Stimulated activated naive CD4-positive, alpha-beta T cell treated with Interleukin-2 at 50 U/mL for 16 hours (primary cell): ENCODE measurements around the gene CRYBA2.

ENCODE experiments used
- DNase-seq: peaks from one replicate; lab custom pipeline; 2025; lab: John Stamatoyannopoulos, UW

The CRYBA2 gene

GRCh38 chr2:218954541-218955300 is 38.5 kb downstream of the CRYBA2 start:
- DNase-seq: no peak

GRCh38 chr2:218953366-218953954 is 39.8 kb downstream of the CRYBA2 start:
- no peak for DNase-seq

GRCh38 chr2:218952160-218952559 is 41.1 kb downstream of the CRYBA2 start:
- no peak for DNase-seq

- DNase-seq: no peak
These were observed 46.6 kb downstream of the CRYBA2 start for GRCh38 chr2:218946621-218947020.

- DNase-seq: no peak
These were observed 48.3 kb downstream of the CRYBA2 start for GRCh38 chr2:218944759-218945404.
